Measurements from ENCODE around the gene USH1G. TPM values are rescaled to one million over a fixed set of nuclear protein-coding genes. Genes with fewer than 3 reads are reported as not detected.
"Not testable (repeated sequence)": the region's sequence is repeated elsewhere in the genome, so short reads cannot be mapped to it uniquely, and the experiment has no call there.

The USH1G gene
- polyA plus RNA-seq, 3 donors: not detected

GRCh38 chr17:74870512-74870911 lies 52.5 kb downstream of the USH1G start:
- Histone ChIP-seq H3K27ac (ENCODE audit: low read depth in 1 of 2, low read length in 2 of 2) (no peak overlapping the region), H2AFZ (ENCODE audit: insufficient read depth, low read depth, low read length, poor library complexity, severe bottlenecking) (no peak overlapping the region), H4K20me1 (ENCODE audit: insufficient read depth, low read length) (no peaks in the 10 kb centered on the region), H3K4me3 (replicated peaks in 1 of 3; ENCODE audit: low read depth in 2 of 3, low read length in 3 of 3) (no peak overlapping the region), H3K27me3 (ENCODE audit: control insufficient read depth in 2 of 2, insufficient read depth in 2 of 2, low read length in 2 of 2) (no peaks in the 10 kb centered on the region), H3K79me2 (ENCODE audit: insufficient read depth, low read length) (no peaks in the 10 kb centered on the region), H3K4me2 (replicated peaks; ENCODE audit: extremely low read depth, low read length, poor library complexity, severe bottlenecking) (no peak overlapping the region), H3K9ac (ENCODE audit: insufficient read depth, low read length, poor library complexity, severe bottlenecking) (no peak overlapping the region), H3K9me3 (replicated peaks in 1 of 2; ENCODE audit: control insufficient read depth in 1 of 2, insufficient read depth in 1 of 2, low read length in 2 of 2) (no peaks in the 10 kb centered on the region), H3K4me1 (ENCODE audit: control insufficient read depth in 1 of 2, insufficient read depth in 2 of 2, low read length in 2 of 2) (peaks cover 18 to 22% of the 10 kb centered on the region in 2 donors), H3K36me3 (replicated peaks in 1 of 2; ENCODE audit: control insufficient read depth in 1 of 2, insufficient read depth in 2 of 2, low read length in 2 of 2) (no peaks in the 10 kb centered on the region)
- Mint-ChIP-seq H3K4me3 (no peak overlapping the region), H3K27ac (no peak overlapping the region), H3K36me3 (peaks cover 11 to 14% of the 10 kb centered on the region in 2 donors), H3K4me1 (peaks cover 18% of the 10 kb centered on the region), H3K9me3 (peaks cover 0 to 3% (median 0%) of the 10 kb centered on the region in 7 donors), H3K27me3 (ENCODE audit: low read depth in 3 of 3) (peaks cover 0 to 16% (median 5%) of the 10 kb centered on the region in 3 donors)
- DNase-seq: no peak
- whole genome bisulfite sequencing (ENCODE audit: insufficient coverage): 93% methylated on average over 2 of the region's 3 CpGs
- intact Hi-C loops (cut with micrococcal nuclease): loop anchor here in 1 of 2 donors (10.0 kb wide), 1 partner anchor 794 kb away; the partner anchor contains the start of genes RECQL5 and SAP30BP
- TF ChIP-seq, protein P1, sequence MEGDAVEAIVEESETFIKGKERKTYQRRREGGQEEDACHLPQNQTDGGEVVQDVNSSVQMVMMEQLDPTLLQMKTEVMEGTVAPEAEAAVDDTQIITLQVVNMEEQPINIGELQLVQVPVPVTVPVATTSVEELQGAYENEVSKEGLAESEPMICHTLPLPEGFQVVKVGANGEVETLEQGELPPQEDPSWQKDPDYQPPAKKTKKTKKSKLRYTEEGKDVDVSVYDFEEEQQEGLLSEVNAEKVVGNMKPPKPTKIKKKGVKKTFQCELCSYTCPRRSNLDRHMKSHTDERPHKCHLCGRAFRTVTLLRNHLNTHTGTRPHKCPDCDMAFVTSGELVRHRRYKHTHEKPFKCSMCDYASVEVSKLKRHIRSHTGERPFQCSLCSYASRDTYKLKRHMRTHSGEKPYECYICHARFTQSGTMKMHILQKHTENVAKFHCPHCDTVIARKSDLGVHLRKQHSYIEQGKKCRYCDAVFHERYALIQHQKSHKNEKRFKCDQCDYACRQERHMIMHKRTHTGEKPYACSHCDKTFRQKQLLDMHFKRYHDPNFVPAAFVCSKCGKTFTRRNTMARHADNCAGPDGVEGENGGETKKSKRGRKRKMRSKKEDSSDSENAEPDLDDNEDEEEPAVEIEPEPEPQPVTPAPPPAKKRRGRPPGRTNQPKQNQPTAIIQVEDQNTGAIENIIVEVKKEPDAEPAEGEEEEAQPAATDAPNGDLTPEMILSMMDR (IDR thresholded peaks at IDR 0.05): no peak

GRCh38 chr17:74870028-74870427 lies 53.0 kb downstream of the USH1G start:
- H3K9ac ChIP-seq (ENCODE audit: insufficient read depth, low read length, poor library complexity, severe bottlenecking); DNase-seq; H3K79me2 ChIP-seq (ENCODE audit: insufficient read depth, low read length); H3K4me3 Mint-ChIP-seq; H3K27ac ChIP-seq (ENCODE audit: low read depth in 1 of 2, low read length in 2 of 2); H3K27me3 ChIP-seq (ENCODE audit: control insufficient read depth in 2 of 2, insufficient read depth in 2 of 2, low read length in 2 of 2); H3K4me3 ChIP-seq (replicated peaks in 1 of 3; ENCODE audit: low read depth in 2 of 3, low read length in 3 of 3); H3K9me3 Mint-ChIP-seq; H2AFZ ChIP-seq (ENCODE audit: insufficient read depth, low read depth, low read length, poor library complexity, severe bottlenecking); H4K20me1 ChIP-seq (ENCODE audit: insufficient read depth, low read length); H3K36me3 ChIP-seq (replicated peaks in 1 of 2; ENCODE audit: control insufficient read depth in 1 of 2, insufficient read depth in 2 of 2, low read length in 2 of 2); H3K9me3 ChIP-seq (replicated peaks in 1 of 2; ENCODE audit: control insufficient read depth in 1 of 2, insufficient read depth in 1 of 2, low read length in 2 of 2); H3K4me2 ChIP-seq (replicated peaks; ENCODE audit: extremely low read depth, low read length, poor library complexity, severe bottlenecking); H3K27ac Mint-ChIP-seq: not testable (repeated sequence)
- Mint-ChIP-seq H3K4me1 (peaks cover 18% of the 10 kb centered on the region), H3K36me3 (peaks cover 12 to 14% of the 10 kb centered on the region in 2 donors), H3K27me3 (ENCODE audit: low read depth in 3 of 3) (peaks cover 0 to 16% (median 5%) of the 10 kb centered on the region in 3 donors)
- H3K4me1 ChIP-seq (ENCODE audit: control insufficient read depth in 1 of 2, insufficient read depth in 2 of 2, low read length in 2 of 2): peaks cover 18 to 22% of the 10 kb centered on the region in 2 donors
- intact Hi-C loops (cut with micrococcal nuclease): loop anchor here in 1 of 2 donors (10.0 kb wide), 1 partner anchor 795 kb away; the partner anchor contains the start of genes RECQL5 and SAP30BP
- 95% methylated on average over 8 of the region's 9 CpGs for WGBS (ENCODE audit: insufficient coverage)
